Smooth muscle cell of the brain vasculature (primary cell): ENCODE measurements around the gene CCNY.

Experiments
- DNase-seq: peaks from one replicate; pipeline ENCODE4 v3.0.0-alpha.2; 2012; ENCODE audit warnings: low read depth, low spot score

Gene CCNY

DNA sequence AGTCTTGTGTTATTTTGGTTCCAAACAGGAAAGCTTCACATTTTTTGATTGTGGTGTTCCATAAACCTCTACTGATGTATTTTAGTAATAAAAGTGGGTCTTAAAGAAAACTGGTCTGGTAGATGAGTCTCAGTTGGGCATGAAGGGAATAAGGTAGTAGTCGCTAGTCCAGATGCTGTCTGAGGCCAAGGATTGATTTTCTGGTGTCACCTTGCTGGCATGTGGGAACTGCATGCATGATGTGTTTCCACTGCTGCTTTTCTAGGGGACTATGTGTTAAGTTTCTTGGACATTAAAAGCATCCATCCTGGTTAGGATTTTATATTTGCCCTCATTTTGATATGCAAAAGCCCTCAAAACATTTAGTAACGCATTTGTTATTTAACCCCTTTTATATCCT lies 145.1 kb downstream of the CCNY start:
- DNase-seq: no peak

DNA sequence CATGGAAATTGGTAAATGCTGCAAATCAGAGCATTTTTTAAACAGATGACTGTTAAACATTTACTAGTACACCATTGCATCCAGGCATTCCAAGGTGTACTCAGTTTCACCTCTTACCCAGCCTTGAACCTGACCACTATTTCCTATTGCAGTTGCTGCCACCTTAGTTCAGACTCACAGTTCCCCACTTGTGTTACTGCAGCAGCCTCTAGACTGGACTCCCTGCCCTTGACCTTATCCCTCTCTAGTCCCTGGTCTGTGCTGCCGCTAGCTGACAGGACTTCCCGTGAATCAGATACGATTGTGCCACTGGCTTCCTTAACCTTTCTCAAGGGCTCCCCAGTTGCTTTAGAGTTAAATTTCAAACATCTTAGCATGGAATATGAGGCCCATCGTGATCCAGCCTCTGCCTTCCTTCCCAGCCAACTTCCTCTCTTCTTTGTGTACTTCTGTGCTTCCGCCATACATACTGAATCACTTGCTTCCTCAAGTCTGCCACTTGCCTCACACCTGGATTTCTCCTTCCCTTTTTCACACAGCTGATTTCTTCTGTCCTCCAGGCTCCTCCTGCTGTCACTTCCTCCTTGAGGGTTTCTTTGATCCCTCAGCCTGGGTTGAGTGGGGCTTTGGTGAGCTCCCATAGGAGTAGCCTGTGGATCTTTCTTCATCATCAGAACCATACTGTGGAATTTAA lies 150.1 kb downstream of the CCNY start:
- DNase-seq: no peak

DNA sequence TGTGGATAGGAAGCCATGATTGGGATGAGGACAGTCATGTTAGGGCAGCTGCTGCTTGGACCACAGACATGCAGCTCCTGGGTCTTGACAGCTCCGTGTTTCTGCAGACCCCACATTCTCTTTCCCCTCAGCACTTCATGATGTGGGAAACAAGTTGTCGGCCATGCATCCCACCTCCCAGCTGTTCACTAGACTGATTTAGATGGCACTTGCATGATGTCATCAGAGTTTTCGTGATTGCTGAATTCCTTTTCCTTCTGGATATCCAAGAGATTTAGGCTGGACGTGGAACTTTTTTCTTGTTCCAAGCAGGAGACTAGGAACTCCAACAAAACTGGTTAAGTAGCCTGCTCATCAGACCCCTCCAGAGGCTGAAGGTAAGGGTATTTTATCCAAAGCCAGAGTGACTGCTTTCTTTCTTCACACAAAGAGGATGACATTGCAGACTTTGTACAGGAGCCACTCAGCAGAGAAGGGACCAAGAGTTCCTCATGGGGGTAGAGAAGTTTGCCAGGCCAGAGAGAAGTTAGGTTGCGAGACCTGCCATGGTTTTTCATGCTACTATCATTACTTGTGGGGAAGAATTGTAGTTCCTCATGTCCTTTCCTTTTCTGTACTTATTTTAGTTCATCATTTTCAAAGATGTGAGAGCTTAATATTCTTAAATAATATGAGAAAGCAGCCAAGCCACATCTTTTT lies 151.2 kb downstream of the CCNY start:
- no peak for DNase-seq

DNA sequence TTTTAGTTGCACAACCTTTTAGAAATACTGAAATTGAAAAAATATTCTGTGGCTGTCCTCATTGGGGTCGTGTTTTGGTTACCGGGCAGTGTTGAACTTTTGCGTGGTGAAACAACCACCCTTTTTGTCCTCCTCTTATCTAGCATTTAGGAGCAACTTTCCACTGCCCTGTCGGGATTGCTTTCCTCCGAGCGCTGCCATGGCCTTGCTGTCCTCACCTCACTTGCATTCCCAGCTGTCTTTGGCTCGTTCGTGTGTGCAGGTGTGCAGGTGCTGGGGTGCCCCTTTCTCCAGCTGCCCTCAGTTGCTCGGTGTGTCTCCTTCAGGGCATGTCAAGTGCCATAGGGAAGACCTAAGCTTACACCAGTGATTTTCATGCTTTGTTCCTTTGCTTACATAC lies 151.9 kb downstream of the CCNY start:
- no peak for DNase-seq

DNA sequence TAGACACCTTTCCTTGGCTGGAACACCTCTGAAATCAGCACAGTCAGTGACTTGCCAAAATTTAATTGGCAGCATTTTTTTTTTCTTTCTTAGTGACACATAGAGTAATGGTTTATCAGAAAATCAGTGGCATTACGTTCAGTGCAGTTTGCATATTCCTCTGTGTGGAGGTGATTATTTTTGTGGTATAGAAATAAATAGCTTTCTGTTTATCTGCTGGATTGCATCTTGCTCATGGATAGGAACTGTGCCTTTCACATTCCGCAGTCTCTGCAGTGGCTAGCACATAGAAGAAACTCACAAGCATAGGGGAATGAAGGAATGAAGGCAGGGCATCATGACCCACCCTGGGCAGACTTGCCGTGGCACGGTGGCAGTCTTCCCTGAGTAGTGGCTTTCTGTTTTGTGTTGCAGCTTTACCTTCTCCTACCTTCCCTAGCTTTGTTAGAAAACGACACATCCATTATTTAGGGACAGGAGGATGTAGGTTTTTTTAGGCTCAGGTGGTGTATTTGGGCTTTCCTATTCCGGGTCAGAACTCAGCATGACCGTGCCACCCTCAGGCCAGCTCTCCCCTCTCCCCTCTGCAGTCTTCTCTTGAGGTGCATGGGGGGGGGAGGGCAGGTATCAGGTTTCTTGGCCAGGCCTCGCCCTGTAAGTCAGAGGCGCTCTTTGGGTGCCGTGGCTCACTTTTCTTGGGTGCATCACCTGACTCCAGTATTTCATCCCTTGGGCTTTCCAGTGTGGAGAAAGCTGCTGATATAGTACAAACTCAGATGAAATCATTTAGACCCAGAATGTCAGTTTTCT lies 156.3 kb downstream of the CCNY start:
- DNase-seq: no peak

DNA sequence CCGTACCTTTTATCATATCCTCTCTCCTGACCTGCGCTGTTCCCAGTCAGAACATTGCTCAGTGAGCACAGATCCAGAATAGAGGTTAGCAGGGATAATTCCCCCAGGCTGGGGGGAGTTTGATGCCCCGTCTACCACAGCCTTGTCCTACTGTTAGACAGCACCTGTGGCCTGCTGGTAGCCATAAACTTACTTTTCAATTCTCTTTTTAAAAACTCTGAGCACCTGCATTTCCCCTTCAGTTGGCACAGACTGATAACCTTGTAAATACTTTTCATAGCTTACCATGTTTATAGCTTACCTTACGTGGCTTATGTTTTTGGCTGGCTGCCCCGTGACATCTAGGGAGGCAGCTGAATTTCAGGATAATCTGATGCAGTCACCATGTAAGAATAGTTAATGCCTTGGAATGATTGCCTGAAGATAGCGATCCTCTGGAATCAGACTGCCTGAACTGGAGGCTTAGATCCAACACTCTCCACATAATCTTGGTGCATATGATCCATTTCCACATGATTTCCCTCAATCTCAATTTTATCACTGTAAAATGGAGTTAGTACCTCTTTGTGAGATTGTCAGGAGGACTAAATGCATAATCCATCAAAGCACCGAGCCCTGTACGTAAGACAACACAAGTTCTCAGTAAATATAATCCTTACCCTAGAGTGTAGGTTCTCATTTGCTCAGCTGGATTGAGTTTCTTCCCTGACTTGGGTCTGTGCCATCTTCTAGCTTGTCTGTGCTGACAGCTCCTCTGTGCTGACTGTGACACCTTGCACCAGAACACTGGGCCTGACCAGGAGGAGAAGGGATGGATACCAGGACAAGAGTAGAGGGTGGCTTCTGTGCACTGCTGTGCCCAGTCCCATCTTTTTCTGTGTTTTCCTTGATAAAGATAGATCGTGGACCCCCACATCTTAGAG lies 157.1 kb downstream of the CCNY start:
- no peak for DNase-seq

DNA sequence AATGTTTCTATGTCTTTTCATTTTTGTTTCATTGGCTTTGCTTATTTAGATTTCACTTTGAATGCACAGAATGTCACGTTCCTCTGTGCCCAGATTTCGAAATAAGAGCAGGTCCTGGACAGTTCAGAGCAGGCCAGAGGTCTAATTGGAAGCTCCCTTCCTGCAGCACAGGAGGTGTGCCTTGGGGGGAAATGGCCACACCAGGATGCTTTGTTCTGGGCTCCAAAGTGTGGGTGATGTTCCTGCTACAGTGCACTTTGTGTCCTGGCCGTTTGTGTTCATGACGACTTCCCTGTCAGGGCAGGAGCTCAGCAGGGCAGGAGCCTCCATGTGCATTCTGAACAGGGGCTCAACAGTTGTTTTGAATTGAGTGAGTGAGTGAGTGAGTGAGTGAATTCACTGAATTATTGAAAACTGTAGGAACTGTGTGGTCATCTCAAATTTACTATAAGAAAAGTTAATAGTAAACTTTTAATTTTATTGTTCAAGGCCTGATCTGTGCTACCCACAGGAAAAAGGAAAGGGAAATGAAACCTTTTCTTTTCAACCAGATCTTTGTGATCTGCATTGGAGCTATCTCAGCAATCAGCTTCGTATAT lies 159.3 kb downstream of the CCNY start:
- no peak for DNase-seq

DNA sequence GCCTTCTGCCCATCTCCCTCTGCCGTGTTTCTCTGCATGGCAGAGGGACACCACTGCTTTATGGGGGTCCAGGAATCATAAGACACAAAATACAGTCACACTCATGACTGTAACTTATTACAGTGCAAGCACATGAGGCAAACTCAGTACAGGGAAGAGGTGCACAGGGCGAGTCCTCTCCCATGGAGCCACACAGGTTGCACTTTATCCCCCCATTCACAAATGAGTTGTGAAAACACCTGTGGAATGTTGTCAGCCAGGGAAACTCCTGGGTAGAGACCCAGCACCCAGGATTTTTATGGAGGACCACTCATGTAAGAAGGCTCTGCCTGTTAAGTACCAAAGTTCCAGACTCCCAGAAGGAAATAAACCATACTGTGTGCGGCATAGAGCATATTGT lies 161.6 kb downstream of the CCNY start:
- DNase-seq: no peak

DNA sequence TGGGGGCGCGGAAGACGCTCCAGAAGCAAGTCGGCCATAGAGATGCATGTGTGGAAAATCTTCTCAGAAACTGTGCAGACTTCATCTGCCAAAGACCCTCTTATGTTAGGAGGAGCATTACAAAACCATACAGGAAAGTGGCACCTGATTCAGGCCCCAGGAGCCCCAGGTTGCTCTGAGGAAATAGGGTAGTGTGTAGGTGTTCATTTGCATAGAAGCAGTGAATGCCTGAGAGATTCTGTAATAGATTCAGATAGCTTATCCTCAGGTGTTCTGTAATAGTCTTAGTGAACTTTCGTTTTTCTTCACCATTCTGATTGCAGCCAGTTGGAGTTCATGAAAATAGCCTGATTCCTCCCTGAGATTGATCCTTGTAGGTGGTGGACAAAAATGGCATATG lies 162.4 kb downstream of the CCNY start:
- DNase-seq: no peak

DNA sequence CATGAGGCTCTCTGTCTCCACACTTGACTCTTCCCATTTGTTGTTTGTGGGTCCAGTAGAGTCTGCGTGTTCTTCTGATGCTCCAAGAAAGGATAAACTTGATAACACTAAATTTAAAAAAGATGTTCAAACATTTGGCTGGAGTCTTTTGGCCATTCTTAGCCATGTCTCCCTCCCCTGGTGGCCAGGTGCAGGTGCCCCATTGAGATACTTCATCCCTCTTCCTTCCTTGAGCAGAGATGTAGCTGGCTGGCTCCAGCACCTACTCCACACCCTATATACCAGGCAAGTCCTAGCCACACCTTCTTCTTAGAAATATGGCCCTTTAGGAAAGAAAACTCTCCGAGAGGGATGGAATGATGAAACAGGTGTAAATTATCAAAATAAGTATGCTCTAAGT lies 165.6 kb downstream of the CCNY start:
- DNase-seq: no peak

DNA sequence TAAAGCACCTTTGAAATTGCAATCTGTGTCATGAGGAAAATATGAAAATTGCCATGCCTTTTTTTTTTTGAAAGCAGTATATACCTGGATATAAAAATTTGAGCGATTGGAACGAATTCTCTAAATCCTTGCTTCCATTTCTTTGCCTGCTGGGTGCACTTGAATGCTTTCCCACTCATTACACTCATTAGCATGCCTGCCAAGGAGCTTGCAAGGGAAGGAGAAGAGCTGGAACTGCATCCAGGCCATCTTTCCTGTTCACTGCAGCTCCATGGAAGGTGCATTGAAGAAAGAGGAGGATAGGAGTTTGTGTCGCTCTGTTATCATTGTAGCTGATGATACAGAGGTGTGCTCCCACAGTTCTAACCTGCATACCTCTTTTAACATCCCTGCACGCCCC lies 166.4 kb downstream of the CCNY start:
- DNase-seq: no peak

DNA sequence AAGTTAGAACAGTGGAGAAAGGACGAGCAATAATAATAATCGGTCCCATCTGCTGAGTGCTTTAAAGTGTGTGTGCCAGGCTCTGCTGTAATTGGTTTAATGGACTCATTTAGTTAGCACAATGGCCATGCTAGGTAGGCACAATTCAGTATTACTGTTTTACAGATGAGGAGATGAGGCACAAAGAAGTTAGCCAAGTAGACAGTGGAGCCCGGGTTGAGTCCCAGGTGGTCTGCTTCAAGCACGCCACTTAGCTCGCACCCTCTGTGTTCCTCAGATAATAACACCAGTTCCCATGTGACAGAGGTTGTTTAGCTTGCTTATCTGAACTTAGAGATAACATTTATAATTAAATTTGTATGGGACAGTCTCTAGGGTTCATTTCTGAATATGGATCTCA lies 167.3 kb downstream of the CCNY start:
- no peak for DNase-seq

DNA sequence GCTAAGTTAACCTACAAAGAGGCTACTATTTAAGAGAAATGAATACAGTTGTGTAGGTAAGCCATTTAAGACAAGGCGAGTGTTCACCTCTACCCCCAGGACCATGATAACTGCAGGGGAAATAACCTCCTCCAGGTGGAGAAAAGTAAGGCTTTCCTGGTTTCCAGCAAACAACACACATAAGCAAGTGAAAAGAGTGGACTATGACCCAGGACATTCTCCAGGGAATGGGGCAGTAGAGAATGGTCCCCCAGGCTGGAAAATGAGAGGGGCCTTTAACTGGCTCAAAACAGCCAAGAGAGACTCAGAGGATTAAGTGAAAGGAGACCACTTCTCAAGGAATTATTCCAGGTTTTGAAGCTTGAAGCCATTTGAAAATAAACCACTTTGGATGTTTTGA lies 167.8 kb downstream of the CCNY start:
- DNase-seq: no peak

DNA sequence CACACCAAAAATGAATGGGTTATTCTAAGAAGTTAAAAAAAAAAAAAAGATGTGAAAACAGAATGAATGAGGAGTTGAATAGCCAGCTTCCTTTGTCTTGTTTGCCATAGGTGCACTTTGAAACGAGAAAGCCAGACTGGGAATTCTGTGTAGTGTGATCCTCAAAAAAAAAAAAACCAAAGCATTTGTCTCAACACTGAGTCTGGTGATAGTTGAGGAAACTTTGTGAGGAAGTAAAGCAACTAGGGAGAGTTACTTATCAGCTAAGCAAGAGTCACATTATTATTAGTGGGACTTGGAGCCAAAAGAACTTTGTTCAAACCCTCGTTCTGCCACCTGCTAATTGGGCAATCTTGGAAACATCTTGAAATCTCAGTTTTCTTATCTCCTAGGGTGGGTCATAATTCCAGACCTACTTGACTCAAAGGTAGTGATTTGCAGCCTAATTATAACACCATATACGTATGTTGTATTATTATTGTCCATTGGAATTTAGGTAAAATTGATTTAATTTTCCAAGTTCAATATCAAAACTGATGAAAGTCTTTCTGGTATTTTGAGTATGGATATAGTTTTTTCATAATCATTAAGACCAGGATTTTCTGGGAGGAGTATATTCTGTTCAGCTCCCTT lies 169.0 kb downstream of the CCNY start:
- no peak for DNase-seq

DNA sequence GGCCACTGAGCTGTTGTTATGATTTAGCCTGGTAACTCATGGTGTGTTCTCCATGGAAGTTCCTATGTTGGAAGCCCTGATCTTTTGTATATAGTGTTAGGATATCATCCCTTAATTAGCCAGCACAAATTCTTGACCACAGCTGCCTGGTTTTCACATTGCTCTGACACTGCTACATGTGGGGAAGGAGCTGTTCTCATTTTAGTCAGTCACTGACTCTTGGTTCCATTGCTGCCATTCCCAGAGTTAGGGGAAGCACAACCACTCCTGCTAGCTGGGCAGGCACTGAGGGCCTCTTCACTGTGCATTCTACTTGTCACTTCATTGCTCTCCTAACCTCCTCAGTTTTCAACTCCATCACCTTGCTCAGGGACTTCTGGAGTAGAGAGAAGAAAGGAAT lies 170.4 kb downstream of the CCNY start:
- DNase-seq: no peak

DNA sequence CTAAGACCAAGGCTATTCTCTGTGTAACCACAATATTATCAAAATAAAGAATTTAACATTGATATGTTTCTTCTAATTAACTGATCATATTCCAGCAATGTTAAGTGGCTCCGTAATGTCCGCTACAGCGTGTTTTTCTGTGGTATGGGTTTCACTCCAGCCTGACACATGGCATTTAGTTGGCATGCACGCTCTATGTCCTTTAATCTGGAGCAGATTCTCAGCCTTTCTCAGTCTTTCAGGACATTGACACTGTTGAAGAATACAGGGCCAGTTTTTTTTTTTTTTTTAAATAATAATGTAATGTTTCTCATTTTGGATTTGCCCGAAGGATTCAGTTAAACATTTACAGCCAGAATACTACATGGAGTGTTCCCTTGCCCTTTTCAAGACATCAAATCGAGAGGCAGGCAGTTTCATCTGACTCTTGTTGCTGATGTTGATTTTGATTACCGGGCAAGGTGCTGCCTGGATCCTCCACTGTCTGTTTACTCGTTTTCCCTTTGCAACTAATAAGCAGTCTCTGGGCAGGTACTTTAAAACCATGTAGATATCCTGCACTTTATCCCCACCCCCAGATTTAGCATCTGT lies 171.3 kb downstream of the CCNY start:
- no peak for DNase-seq

DNA sequence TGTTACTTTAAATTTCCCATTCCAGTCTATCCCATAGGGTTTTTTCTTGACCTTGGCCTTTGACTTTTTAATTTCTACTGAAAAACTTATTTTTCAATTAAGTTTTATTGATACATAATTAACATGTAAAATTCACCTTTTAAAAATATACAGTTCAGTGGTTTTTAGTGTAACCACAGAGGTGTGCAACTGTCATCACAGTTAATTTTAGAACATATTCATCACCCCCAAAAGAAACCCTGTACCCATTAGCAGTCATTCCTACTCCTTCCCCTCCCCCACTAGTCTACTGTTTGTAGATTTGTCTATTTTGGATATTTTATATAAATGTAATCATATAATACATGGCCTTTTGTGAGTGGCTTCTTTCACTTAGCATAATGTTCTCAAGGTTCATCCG lies 172.3 kb downstream of the CCNY start:
- DNase-seq: no peak

DNA sequence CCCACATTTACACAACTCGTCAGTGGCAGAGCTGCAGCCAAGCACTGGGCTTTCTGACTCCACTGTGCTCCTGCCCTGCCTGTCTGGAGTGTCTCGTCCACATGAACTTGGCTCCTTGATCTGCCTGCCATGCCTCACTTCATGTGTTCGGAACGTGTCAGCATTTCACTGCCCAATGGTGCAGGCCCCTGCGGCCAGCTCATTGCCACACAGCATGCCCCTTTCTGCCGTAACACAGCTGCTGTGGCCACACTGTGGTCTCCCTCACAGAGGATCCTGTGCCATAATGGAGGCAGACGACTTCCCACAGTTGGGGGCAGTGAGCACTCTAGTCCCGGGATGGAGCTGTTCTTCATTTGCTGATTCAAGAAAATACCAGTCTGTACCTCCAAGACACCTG lies 174.6 kb downstream of the CCNY start:
- DNase-seq: no peak

DNA sequence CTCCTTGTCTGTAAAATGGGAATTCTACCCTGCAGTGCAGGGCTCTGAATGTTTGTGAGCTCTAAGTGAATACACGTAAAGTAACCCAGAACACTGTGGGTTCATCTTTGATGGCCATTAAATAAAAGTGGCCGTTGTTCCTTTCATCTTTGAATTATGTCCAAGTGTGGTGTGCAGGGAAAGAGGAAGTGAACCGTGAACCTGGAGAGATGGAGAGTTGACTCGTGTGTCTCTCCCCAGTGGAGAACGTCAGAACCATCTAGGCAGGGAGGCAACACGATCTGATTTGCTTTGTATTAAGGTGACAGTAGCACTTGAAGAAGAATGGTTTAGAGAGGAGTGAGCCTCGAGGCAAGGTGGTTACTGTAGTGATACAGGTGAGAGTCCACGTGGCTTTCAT lies 175.3 kb downstream of the CCNY start:
- DNase-seq: no peak

DNA sequence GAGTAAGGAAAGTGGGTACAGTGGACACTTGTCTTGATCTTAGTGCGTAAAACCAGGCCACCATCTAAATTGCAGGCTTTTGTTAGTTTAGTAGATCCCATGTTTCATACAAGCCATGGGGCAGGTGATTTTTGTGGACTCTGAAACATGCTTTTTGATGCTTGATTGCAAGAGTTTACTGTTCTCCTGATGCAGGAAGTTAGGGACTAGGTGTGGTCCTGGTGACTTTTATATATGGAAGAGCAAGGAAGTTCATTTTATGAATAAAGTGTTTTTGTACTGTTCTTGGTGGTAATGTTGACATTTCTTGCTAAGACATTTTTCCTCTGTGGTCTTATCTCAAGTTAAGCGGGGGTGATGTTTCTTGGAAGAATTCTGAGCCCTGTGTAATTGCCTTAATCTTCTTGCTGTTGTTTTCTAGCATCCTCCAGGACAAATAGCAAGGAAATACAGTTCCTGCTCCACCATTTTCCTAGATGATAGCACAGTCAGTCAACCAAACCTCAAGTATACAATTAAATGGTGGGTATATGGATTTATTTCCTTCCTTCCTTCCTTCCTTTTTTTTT lies 179.9 kb downstream of the CCNY start:
- DNase-seq: no peak
